Hematopoietic multipotent progenitor cell (in vitro differentiated cells): Measurements from ENCODE around the gene ALDH3A1. TPM values are rescaled to one million over a fixed set of nuclear protein-coding genes. Genes with fewer than 3 reads are reported as not detected.

Source experiments
- DNase-seq, 3 donors: peaks; one replicate each; pipeline ENCODE4 v3.0.0-alpha.2; 2011 to 2015; ENCODE audit warnings: low read depth in 2 of 3, low spot score in 2 of 3
- total RNA-seq: library from RNA; depleted of rRNA; stranded (reverse); fragments of >200 nt; gene quantifications from one replicate; pipeline ENCODE4 v1.2.3, GENCODE V29; 2012

The ALDH3A1 gene
- total RNA-seq, 1 donor, result 0.81 TPM

GRCh38 chr17:19760746-19761145, 12.6 kb upstream of the ALDH3A1 start:
- DNase-seq, result no peak

DNA sequence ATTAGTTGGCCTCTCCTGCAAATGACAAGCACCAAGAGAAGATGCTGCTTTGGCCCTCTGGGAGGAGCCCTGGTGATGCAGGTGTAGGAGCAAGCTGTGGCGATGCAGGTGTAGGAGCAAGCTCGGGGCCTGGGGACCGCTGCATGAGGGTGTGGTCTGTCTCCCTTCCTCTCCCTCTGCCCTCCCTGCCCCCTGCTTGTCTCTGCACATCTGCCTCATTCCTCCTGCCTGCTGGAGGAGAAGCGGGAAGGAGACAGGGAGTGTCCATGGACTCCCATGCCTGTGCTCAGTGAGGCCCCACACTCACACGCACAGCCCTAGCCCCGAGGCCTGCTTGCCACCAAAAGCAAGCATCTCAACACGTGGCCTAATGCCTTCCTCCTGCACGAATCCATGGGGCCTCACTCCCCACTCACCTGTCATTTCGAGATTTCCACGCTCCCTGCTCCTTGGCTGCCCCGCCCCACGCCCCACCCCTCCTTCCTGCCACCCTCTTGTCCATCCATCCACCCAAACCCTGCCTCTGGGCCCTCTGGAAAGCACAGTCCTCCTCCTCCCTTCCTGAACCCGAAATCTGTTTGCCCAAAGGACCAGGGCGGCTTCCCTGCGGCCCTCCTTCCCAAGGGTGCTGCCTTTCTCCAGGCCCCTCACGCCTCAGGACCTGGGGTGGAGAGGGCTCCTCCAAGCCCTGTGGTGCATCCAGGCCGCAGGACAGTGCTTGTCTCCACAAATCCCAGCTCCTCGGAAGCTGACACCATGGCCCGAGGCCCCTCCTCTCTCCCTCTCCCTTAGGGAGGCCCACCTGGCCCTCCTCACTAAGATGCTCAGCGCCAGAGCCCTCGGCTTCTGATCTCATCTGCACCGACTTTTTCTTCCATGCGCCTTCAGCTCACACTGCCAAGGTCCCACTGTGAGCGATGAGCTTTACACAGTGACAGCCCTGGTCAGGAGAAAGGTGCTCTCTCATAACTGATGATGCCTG, 11.8 kb upstream of the ALDH3A1 start:
- no peak for DNase-seq

DNA sequence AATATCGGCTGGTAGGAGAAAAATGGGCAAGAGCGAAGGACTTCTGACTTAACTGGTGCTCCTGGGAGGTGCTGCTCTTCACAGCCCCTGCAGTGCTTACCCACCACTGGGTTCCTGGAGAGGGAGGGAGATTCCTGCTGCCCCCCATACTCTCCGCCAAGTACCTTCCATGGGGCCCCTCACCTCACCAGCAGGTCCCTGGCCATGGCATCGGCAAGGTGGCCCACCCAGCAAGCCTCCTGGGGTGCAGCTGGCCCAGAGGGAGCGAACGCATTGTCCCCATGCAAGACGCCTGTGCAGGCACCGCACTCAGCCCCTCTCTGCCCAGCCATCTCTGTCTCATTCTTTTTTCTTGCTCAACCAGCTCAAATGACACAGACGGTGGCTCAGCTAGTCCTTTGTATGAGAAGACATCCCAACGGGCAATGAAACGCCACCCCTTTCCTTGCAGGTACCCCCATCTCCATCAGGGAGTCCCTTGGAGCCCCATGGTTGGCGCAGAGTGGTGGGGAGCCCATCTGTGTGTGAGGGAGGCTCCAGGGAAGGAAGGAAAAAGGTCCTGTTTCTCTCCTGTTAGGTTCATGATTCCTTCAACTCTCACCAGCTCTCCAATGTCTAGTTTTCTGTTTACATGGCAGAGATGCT, 9.6 kb upstream of the ALDH3A1 start:
- no peak for DNase-seq

- no peak for DNase-seq
Observed at GRCh38 chr17:19756546-19756945, 8.4 kb upstream of the ALDH3A1 start.

GRCh38 chr17:19755821-19756510, 7.9 kb upstream of the ALDH3A1 start:
- no peak for DNase-seq

GRCh38 chr17:19755392-19755791, 7.3 kb upstream of the ALDH3A1 start:
- no peak for DNase-seq

DNA sequence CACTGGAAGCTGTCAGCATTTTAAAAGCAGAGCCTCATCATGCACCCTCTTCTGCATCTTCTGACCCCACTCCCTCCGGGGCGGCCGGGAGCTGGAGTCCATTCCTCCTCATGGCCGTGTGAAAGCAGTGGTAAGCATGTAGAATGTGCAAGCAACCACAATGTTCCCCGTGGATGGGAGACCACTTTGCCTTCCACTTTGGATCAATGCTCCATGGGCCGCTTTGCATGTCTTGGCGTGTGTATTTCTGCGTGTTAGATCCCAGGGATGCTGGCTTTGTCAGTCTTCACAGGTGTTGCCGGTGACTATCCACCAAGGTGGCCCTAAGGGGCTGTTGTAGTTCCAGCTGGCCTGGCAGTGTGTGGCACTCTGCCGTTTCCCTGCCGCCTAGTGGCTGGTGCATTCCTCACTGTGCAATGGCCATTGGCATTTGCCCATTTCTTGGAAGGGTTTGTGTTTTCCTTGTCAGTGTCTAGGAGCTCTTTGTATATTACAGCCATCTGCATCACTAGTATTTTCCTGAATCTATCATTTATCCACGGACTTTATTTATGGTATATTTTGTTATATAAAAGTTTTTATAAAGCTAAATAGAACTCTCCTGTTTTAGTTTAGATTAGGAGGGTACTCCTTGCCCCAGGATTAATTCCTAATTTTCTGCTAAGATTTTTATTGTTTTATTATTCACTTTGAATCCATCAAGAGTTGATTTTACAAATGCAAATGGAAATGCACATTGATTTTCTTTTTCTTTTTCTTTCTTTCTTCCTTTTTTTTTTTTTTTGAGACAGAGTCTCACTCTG, 5.8 kb upstream of the ALDH3A1 start:
- DNase-seq, result no peak

DNA sequence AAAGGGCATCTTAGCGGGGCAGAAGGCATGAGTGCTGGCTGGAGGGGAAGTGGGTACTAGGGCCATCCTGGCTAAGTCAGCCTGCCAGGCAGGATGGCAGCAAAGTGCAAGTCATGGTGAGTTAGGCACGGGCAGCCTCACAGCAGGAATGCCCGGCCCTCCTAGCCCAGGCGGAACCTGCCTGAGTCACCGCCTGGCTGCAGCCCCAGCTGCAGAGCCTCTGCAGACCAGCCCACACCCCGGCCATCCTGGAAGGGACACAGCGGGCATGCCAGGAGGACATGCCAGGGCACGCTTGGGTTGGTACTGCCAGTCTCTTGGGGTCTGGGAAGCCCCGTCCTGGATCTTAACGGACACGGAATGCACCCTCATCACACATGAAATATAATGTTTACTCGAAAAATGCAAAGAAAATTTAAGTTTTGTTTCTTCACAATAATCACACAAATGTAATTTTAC, 5.0 kb upstream of the ALDH3A1 start:
- DNase-seq, result peak in 2 of 3 donors; percentile 81 to 83

- DNase-seq, result no peak
Observed at GRCh38 chr17:19752216-19753050, 4.3 kb upstream of the ALDH3A1 start.

GRCh38 chr17:19750835-19751234, 2.7 kb upstream of the ALDH3A1 start:
- DNase-seq, result no peak

GRCh38 chr17:19750020-19750572, 2.0 kb upstream of the ALDH3A1 start:
- DNase-seq, result no peak

- DNase-seq, result no peak
Observed at GRCh38 chr17:19748807-19749193, 702 bp upstream of the ALDH3A1 start.

- DNase-seq, result no peak
Observed at GRCh38 chr17:19747159-19747719, 859 bp downstream of the ALDH3A1 start.

- DNase-seq, result no peak
Observed at GRCh38 chr17:19746517-19746916, 1.6 kb downstream of the ALDH3A1 start.

DNA sequence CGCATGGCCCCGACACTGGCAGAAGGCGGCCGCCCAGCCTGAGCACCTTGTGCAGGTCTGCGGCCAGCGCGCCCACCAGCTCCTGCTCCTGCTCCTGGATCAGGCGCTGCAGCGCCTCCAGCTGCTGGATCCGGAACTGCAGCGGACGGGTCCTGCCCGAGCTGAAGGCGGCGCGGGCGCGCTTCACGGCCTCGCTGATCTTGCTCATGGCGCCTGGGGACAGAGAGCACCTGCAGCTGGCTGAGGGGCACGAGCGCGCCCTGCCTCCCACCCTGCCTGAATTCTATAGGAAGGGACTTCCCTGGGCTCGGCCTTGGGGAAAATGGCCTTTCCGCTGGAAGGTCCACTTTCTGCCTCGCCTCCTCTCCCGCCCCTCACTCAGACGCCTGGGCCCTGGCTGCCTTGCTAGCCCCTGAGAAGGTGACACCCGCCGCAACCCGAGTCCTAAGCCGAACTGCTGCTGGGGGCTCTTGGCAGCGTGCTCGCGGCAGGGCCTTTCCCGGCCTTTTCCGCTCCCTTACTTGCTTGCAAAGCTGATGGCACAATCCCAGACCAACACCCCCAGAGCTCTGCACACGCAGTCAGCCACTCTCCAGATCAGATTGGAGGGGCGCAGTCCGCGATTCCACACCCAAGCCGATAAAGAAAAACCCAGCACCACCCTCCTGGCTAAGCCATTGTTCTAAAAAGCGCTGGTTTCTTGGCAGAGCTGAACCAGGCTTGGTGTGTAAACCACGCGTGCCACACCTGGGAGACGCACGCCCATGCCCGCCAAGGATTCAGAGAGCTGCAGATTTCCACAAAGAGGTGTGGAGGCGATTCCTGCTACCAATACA, 3.0 kb downstream of the ALDH3A1 start:
- DNase-seq, result peak; percentile 70 to 88 (median 83)

DNA sequence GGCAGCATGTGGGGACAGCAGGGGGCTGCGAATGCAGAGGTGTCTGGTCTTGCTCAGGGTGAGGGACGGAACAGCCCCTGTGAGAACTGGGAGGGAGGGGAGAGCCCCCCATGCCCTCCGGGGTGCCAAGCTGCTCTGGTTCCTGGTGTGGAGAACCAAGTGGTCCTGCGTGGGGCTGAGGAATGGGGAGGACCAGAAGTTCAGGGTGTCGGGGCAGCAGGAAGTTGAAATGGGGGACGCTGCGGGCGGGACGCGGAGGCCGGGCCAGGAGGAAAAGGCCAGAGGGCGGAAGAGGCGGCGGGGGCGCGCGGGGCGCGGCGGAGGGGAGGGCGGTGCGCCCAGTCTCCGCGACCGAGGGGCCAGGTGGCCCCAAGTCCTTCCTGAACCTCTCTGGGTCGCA, 3.6 kb downstream of the ALDH3A1 start:
- DNase-seq, result no peak

DNA sequence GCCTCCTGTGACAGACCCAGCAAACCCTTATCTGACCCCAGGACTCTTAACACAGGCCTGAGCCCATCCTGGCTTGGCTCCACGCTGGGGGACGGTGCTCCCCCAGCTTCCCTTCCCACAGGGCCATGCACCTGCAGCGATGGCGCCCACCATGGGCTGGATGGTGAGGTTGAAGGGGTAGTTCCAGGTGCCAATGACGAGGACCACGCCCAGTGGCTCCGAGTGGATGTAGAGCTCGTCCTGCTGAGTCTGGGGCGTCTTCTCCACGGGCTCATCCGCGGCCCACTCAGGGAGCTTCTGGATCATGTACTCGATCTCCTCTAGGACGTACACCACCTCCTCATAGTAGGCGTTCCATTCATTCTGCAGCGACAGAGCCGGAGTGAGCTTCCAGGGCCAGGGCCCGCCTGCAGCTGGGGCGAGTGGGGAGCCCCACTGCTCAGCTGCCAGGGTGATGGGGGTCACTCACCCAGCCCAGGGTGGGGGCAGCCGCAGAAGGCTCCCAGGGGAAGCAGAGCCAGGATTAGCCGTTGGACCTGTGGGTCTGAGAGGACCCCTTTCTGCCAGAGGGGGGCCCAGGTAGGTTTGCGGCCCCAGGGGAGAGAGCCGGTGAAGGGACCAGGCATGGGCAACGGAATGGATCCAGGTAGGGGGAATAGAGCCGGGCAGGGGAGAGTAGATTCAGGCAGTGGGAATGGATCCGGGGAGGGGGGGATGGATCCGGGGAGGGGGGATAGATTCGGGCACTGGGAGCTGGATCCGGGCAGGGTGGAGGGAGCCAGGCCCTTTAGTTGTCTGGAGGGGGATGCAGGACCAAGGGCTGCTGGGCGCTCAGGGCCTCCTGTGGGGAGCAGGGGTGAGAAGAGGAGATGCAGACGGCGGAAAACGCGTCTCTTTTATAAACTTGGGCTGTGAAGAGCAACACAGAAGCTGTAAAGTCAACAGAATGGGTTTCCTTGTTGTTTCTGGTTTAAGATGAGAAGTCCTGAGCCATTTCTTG, 4.7 kb downstream of the ALDH3A1 start:
- DNase-seq, result no peak
